AG04450 (cell line): ENCODE data around the gene NPL. TPM values are rescaled to one million over a fixed set of nuclear protein-coding genes. Genes with fewer than 3 reads are reported as not detected.

Experiments
- CTCF ChIA-PET: fragments of 300-600, 350-600 bp; formaldehyde crosslinking; extraction: SDS; loops from one replicate; lab custom pipeline; 2022; ENCODE audit warnings: antibody characterized with exemption, inconsistent platforms; lab: Charles Lee
- POLR2A ChIA-PET: fragments of 350-600 bp; formaldehyde crosslinking; extraction: SDS; loops from one replicate; lab custom pipeline; 2021; ENCODE audit warnings: antibody characterized with exemption, inconsistent platforms; lab: Yijun Ruan, JAX
- DNase-seq: peaks from one replicate; pipeline ENCODE4 v3.0.0-alpha.2; 2011; ENCODE audit warnings: low read depth, low spot score
- H3K27ac ChIP-seq: one replicate; pipeline ENCODE4 v1.5.1; 2012; ENCODE audit warnings: low read depth, low read length, control low read depth
- H3K27me3 ChIP-seq: one replicate; pipeline ENCODE4 v1.6.0; 2012; ENCODE audit warnings: low read length; ENCODE audit not compliant: control insufficient read depth, insufficient read depth
- H3K4me3 ChIP-seq: 2 replicates; pipeline ENCODE4 v1.5.1; 2011; ENCODE audit warnings: mild to moderate bottlenecking, low read depth, low read length, control low read depth
- H3K9me3 ChIP-seq: 2 replicates; pipeline ENCODE4 v1.5.1; 2012; ENCODE audit warnings: low read length; ENCODE audit not compliant: control insufficient read depth, insufficient read depth
- CTCF ChIP-seq: IDR thresholded peaks from 2 replicates; pipeline ENCODE4 v1.5.1; 2011; ENCODE audit warnings: low read depth, low read length, control low read depth, inconsistent platforms
- polyA plus RNA-seq: library from polyadenylated mRNA; depleted of rRNA; stranded (reverse); fragments of >200 nt; gene quantifications from 2 replicates; pipeline ENCODE4 v1.2.3, GENCODE V29; 2011

The NPL gene
- polyA plus RNA-seq, 1 experiment = 0.55 TPM

GRCh38 chr1:182754087-182754486 lies 35.5 kb upstream of the NPL start:
- POLR2A ChIA-PET = no interaction called here
- TF ChIP-seq CTCF = no peak
- Histone ChIP-seq H3K27me3 (no peaks in the 10 kb centered on the region), H3K9me3 (no peaks in the 10 kb centered on the region), H3K27ac (no peak overlapping the region), H3K4me3 (no peak overlapping the region)
- no peak for DNase-seq
- CTCF ChIA-PET = interaction anchor here (0.6 to 1.6 kb wide), 3 partner anchors 29 to 153 kb away, joined by 4 read pairs; partner anchors contain the start of gene DHX9

GRCh38 chr1:182754543-182755314 lies 34.8 kb upstream of the NPL start:
- H3K27me3 ChIP-seq = no peaks in the 10 kb centered on the region
- no peak overlapping the region for H3K4me3 ChIP-seq
- no peaks in the 10 kb centered on the region for H3K9me3 ChIP-seq
- TF ChIP-seq CTCF = no peak
- DNase-seq = no peak
- ChIA-PET CTCF (interaction anchor here (0.6 to 1.6 kb wide), 2 partner anchors 28 to 84 kb away, joined by 4 read pairs; partner anchors contain the start of gene DHX9), POLR2A (no interaction called here)
- no peak overlapping the region for H3K27ac ChIP-seq

- no peaks in the 10 kb centered on the region for H3K9me3 ChIP-seq
- no peaks in the 10 kb centered on the region for H3K27me3 ChIP-seq
- no peak overlapping the region for H3K27ac ChIP-seq
- no peak for TF ChIP-seq CTCF
- DNase-seq = no peak
- ChIA-PET CTCF (interaction anchor here (1.6 kb wide), 1 partner anchor 27 kb away, joined by 4 read pairs; no protein-coding TSS in a partner anchor), POLR2A (no interaction called here)
- no peak overlapping the region for H3K4me3 ChIP-seq
Observed at GRCh38 chr1:182755632-182756031, 33.9 kb upstream of the NPL start.

GRCh38 chr1:182756423-182756822 lies 33.1 kb upstream of the NPL start:
- Histone ChIP-seq H3K27me3 (no peaks in the 10 kb centered on the region), H3K4me3 (no peak overlapping the region), H3K9me3 (no peaks in the 10 kb centered on the region), H3K27ac (no peak overlapping the region)
- ChIA-PET POLR2A (no interaction called here), CTCF (no interaction called here)
- no peak for DNase-seq
- TF ChIP-seq CTCF = no peak
